ENCODE results near the gene HLA-DPB1.

The HLA-DPB1 gene

GRCh38 chr6:33105386-33105785 is 29.6 kb downstream of the HLA-DPB1 start:
- no peak for DNase-seq

- DNase-seq, result no peak
These were observed 30.4 kb downstream of the HLA-DPB1 start for GRCh38 chr6:33105916-33106871.

GRCh38 chr6:33107641-33108040 is 31.9 kb downstream of the HLA-DPB1 start:
- no peak for DNase-seq

- DNase-seq, result no peak
These were observed 32.5 kb downstream of the HLA-DPB1 start for GRCh38 chr6:33108307-33108706.

- DNase-seq, result peak; percentile 80
These were observed 36.4 kb downstream of the HLA-DPB1 start for GRCh38 chr6:33112148-33112547.

- no peak for DNase-seq
These were observed 38.0 kb downstream of the HLA-DPB1 start for GRCh38 chr6:33113755-33114154.

- peak; percentile 32 for DNase-seq
These were observed 38.6 kb downstream of the HLA-DPB1 start for GRCh38 chr6:33114406-33114805.

- DNase-seq, result no peak
These were observed 40.6 kb downstream of the HLA-DPB1 start for GRCh38 chr6:33116417-33116816.

GRCh38 chr6:33116841-33117711 is 41.3 kb downstream of the HLA-DPB1 start:
- no peak for DNase-seq

- DNase-seq, result no peak
These were observed 42.1 kb downstream of the HLA-DPB1 start for GRCh38 chr6:33117811-33118277.

GRCh38 chr6:33118525-33119123 is 42.8 kb downstream of the HLA-DPB1 start:
- peak; percentile 79 for DNase-seq

GRCh38 chr6:33120001-33120400 is 44.2 kb downstream of the HLA-DPB1 start:
- DNase-seq, result no peak

GRCh38 chr6:33123181-33123580 is 47.4 kb downstream of the HLA-DPB1 start:
- DNase-seq, result no peak

- peak; percentile 86 for DNase-seq
These were observed 48.1 kb downstream of the HLA-DPB1 start for GRCh38 chr6:33123732-33124524.

GRCh38 chr6:33124525-33124901 is 48.7 kb downstream of the HLA-DPB1 start:
- no peak for DNase-seq

- DNase-seq, result no peak
These were observed 49.2 kb downstream of the HLA-DPB1 start for GRCh38 chr6:33124947-33125346.

GRCh38 chr6:33126101-33126714 is 50.4 kb downstream of the HLA-DPB1 start:
- peak; percentile 88 for DNase-seq

- DNase-seq, result no peak
These were observed 52.5 kb downstream of the HLA-DPB1 start for GRCh38 chr6:33128318-33128717.

GRCh38 chr6:33132081-33132524 is 56.3 kb downstream of the HLA-DPB1 start:
- DNase-seq, result no peak

- DNase-seq, result no peak
These were observed 60.6 kb downstream of the HLA-DPB1 start for GRCh38 chr6:33136310-33136900.
